ENCODE results near the gene CIROP.

Gene CIROP, protein sequence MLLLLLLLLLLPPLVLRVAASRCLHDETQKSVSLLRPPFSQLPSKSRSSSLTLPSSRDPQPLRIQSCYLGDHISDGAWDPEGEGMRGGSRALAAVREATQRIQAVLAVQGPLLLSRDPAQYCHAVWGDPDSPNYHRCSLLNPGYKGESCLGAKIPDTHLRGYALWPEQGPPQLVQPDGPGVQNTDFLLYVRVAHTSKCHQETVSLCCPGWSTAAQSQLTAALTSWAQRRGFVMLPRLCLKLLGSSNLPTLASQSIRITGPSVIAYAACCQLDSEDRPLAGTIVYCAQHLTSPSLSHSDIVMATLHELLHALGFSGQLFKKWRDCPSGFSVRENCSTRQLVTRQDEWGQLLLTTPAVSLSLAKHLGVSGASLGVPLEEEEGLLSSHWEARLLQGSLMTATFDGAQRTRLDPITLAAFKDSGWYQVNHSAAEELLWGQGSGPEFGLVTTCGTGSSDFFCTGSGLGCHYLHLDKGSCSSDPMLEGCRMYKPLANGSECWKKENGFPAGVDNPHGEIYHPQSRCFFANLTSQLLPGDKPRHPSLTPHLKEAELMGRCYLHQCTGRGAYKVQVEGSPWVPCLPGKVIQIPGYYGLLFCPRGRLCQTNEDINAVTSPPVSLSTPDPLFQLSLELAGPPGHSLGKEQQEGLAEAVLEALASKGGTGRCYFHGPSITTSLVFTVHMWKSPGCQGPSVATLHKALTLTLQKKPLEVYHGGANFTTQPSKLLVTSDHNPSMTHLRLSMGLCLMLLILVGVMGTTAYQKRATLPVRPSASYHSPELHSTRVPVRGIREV

DNA sequence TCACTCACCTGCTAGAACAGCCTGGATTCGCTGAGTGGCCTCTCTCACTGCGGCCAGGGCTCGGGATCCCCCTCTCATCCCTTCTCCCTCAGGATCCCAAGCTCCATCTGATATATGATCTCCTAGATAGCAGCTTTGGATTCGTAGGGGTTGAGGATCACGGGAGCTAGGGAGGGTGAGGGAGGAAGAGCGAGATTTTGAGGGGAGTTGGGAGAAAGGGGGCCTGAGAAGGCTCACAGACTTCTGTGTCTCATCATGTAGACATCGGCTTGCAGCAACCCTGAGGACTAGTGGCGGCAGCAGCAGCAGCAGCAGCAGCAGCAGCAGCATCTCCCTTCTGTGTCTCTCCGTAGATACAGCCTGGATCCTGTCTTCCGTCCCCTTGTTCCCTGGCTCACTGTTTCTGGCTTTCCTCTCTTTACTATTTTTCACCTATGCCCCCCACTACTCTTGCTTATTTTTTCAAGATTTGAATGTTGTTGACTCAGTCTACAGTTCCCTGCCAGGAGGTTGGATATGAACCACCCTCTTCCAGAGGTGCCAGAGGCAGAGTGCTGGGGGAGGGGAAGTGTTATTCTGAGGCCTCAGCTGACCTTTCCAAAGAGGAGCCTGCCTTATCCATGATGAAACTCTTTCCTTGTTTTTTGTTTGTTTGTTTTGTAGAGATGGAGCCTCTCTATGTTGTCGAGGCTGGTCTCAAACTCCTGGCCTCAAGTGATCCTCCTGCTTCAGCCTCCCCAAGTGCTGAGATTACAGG is at the start of gene CIROP:
Gene CIROP (minus strand): TSS at position 399 of the 757 bp plus-strand sequence. CDS start 69 bp downstream, at position 330.
- no peak for DNase-seq

DNA sequence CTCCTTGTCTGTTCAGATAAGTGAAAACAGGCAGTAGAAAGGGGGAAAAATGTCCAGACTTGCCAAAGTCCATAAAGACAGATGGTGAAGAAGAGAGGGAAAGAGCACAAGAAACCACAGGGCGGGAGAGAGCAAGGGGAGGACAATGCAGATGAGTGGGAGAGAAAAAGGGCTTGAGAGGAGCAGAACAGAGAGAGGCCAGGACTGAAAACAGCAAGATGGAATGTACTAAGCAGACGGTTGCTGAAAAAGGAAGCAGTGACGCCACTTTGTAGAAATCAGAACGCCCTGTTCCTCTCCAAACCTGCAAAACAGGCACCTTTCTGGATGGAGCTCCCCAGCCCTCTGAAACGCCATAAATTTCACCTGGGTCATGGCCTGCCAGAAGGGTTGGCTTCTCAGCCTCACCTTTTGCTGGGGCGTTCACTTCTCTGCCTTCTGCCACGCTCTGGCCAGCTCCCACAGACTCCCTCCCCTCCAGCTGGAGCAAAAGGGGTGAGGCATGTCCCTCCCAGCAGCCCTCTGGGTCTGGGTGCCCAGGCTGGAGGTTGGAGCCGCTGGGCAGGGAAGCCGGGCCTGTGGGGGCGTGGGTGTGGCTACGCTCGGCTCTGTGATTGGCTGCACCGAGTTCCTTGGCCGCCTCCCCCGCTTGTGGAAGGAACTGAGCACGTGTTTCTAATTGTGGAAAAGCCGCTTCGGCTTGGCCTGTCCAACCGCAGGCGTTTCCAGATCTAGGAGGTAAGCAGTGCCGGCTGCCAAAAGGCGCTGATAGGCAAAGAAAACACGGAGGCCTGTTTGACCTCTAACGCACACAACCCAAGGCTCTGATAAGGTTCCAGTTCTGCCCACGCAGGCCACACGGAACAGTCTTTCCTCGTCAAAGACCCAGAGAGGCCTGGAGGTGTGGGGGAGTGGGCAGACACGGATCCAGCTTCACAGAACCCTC is 49.3 kb upstream of the CIROP start:
- DNase-seq, result no peak

DNA sequence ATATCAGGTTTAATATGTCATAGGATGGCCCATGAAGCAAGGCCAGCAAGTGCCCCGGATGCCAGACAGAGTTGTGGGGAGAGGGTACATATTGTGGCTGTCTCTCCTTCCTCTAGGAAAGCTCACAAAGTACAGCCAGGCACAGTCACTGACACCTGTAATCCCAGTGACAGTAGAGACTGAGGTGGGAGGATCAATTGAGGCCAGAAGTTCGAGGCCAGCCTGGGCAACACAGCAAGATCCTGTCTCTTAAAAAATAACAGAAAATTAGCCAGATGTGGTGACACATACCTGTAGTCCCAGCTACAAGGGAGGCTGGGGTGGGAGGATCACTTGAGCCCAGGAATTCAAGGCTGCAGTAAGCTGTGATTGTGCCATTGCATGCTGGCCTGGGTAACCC is 46.6 kb upstream of the CIROP start:
- no peak for DNase-seq

DNA sequence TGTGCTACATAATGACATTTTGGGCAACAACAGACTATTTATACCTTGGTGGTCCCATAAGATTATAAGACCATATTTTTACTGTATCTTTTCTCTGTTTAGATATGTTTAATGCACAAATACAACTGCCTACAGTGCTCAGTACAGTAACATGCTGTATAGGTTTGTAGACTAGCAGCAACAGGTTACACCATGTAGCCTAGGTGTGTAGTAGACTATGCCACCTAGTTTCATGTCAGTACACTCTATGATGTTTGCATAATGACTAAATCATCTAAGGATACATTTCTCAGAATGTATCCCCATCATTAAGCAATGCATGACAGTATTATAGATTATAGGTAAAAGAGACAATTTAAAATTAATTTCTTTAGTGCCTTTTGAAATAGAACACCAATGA is 45.0 kb upstream of the CIROP start:
- DNase-seq, result no peak

DNA sequence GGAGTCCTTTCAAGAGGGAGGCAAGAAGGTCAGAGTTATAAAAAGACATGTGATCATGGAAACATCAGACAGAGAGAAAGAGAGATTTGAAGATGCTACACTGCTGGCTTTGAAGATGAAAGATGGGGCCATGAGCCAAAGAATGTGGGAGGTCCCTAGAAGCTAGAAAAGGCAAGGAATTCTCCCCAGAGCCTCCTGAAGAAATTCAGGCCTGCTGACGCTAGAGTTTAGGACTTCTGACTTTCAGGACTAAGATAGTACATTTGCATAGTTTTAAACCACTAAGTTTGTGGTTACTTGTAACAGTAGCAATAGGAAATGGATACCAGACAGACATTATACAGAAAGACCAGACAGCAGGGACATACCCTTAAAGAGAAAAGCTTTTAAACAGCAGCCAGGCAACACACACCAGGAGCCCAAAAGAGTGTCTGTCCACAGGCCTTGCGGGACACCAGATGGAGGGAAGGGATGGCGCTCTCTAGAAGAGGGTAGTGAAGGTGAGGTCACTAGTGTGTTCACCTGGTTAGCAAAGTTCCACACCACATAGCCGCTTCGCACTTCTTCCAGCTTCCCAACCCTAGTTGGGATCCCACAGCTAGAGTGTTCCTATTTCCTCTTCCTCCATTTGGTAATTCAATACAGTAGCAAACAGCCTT is 43.9 kb upstream of the CIROP start:
- DNase-seq, result no peak

DNA sequence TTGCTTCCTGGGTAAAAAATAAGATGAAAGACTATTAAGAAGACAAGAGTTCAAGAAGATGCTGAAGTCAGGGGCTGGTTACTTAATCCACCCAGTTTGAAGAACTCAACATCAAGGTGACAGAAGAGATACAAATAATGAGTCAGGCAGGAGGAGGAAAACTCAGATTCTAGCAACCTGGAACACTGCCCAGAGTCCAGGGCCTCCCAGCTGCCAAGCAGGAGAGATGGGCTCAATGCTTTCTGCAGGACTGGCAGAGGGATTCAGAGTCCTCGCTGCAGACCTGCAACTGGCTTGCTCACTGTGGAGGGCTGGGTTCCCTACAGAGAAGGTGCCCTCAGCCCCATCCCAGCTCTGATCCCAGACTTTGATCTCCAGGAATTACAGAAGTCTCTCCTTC is 42.9 kb upstream of the CIROP start:
- DNase-seq, result no peak

DNA sequence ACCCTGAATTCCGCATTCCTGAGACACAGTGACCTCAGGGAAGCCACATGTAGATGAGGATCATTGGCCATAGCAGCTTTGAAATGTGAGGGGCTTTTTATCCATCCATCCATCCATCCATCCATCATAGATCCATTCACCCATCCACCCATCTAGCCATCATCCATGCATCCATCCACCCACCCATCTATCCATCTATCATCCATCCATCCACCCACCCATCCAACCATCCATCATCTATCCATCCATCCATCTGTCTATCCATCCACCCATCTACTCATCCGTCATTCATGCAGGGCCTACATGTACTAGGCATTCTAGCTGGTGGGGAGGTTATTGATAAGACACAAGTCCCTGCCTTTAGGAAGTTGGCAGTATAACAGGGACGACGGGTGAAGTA is 42.2 kb upstream of the CIROP start:
- no peak for DNase-seq

DNA sequence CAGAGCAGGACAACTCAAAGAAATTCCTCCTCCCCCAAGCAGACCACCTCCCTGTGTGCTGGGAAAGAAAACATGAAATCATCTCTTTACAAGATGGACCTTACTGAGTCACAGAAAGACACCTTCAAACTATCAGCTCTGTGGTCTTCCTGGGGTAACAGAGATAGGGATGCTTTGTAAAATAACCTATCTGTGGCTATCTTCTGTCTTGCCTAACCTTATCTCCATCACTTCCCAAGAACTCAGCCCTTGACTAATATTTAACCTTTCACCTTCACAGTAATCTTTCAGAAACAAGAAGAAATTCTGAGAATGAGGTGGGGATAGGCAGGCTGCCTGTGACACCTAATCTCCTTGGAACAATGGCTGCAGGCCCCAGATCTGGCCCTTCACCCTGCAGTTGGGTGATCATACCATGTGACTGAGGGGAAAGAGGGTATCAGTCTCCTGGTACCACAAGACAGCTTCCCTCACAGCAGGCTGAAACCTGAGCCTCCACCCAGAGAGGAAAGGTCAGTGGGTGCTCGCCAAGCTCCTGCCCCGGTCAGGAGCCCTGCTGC is 41.6 kb upstream of the CIROP start:
- DNase-seq, result no peak

DNA sequence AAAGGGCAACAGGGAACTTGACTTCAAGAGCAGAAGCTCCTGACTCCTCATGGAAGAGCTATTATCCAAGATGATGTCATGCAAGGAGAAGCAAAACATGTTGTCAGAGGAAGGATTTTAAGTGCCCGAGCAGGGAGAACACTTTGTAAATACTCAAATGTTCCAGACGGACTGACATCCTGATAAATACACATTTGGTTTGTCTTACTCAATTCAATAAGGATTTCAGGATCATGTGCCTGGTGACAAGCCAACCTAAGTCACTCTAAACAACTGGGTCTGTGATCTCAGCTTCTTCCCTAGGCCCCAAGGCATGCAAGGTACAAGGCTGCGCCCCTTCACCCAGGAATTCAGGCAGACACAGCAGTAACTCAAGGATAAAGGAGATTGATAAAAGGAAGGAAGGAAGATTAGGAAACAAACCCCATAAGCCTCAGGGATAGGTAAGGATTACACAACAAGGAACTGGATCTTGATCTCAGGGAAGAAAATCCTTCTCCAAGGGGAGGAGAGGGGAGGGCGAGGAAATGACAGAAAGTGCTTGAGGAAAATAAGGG is 41.1 kb upstream of the CIROP start:
- DNase-seq, result no peak

DNA sequence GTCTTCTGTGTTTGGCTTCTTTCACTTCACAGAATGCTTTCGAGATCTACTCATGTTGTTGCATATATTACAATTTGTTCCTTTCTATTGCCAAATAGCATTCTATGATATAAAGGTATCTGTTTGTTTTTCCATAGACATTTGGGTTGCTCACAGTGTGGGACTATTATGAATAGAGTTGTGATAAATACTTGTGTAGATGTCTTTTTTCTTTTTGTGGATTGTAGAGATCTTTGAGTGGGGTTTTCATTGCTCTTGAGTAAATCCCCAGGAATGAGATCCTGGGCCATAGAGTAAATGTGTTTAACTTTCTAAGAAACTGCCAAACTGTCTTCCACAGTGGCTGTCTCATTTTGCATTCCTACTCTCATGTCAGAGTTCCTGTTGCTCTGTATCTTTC is 39.1 kb upstream of the CIROP start:
- DNase-seq, result no peak

DNA sequence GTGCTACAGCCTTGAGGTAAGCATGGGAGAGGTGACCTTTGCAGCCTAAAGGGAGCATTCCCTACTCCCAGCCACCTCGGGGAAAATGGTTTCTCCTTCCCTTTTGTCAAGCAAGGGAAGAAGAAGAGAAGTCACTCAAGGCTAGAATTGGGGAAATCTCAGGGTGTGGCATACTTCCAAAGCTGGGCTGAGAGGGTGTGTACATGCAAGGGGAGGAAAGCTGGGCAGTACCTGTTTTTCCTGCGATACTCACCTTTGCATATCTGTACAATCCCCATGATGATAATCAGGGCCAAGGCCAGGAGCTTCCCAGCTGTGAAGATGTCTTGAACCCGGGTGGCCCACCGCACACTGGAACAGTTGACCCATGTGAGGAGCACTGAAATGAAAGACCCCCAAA is 38.0 kb upstream of the CIROP start:
- DNase-seq, result no peak

DNA sequence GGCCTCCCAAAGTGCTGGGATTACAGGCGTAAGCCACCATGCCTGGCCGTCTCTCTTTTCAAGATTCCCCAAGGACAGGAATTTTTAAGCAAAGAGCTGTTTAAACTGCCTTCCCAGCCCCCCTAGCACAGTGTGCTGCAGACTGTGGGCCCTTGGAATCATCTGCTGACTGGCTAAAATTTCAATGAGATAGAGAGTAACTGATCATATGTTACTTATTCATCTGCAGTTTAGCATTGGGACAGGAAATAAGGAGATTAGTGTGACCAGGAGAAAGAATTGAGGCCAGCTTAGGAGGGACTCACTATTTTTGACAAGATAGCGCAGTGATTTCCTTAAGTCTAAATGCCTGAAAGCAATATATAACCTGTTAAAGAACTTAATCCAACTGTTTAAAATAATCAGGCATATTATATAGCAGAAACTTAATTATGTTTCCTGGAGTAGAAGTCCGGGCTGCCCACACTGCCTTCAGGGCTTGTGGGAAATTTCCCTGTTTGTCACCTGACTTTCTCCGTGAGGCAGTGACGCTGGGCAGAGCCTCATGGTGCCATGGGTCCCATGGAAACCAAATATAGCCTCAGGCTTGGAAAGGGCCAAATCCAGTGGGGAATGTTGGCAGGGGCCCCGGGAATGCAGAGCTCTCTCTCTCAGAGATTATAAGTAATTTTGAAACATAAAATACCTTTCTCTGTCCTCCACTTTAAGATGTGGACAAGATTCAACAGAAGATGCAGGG is 37.1 kb upstream of the CIROP start:
- DNase-seq, result no peak

DNA sequence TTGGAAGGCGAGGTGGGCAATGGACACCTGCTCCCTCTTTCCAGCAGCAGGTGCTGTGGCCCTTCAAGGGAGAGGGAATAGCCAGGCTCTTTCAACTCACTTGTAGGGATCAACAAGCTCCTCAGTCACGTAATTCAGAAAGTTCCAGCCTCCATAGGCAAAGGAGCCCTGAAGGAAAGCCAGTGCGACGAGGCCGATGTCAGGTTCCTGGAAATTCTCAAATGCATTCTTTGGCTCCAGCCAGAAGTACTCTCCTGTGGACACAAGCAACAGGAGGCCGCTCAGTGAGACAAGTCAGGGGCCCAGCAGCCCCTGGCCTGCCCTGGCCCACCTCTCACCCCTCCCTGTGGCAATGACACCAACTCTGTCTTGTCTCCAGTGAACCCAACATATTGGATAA is 35.6 kb upstream of the CIROP start:
- DNase-seq, result no peak

DNA sequence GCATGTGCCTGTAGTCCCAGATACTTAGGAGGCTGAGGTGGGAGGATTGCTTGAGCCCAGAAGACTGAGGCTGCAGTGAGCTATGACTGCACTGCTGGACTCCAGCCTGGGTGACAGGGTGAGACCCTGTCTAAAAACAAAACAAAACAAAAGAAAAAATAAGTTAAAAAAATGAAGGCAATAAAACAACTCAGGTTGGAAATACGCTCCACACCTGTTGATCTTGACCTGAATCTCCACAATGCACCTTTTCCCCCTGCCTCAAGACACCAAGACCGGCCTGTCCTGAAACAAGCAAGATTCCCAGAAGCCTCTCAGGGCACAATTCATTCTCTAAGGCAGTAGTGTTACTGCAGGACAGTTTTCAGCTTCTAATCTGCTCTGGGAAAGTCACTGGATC is 35.1 kb upstream of the CIROP start:
- no peak for DNase-seq

DNA sequence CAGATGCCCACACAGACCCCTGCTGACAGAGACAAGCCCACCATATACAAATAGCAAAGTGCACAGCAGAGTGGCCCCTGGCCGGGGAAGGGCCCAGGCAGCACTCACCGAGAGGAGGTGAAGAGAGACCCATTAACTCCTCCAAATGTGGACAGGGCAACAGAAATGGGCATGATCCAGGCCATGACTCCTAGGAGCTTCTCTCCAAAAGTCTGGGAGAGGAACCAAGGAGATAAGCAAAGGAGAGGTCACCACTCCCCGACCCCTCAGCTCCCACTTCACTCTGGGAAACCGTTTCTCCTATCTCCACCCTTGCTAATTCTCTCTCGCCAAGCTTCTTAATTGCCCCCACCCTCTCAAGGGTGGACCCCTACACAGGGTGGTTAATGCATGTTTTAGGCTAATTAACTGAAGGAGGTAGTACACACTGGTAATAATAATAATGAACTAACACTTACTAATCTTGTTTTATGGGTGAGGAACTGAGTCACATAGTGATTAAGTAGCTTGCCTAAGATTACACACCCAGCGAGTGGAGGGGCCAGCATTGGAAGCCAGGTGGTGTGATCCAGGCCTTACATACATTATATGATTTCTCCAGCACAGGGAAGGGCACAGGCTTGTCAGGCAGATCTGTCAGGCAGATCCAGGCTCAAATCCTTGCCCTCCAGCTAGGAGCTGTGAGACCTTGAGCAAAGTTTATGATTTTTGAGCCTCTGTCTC is 33.2 kb upstream of the CIROP start:
- no peak for DNase-seq

DNA sequence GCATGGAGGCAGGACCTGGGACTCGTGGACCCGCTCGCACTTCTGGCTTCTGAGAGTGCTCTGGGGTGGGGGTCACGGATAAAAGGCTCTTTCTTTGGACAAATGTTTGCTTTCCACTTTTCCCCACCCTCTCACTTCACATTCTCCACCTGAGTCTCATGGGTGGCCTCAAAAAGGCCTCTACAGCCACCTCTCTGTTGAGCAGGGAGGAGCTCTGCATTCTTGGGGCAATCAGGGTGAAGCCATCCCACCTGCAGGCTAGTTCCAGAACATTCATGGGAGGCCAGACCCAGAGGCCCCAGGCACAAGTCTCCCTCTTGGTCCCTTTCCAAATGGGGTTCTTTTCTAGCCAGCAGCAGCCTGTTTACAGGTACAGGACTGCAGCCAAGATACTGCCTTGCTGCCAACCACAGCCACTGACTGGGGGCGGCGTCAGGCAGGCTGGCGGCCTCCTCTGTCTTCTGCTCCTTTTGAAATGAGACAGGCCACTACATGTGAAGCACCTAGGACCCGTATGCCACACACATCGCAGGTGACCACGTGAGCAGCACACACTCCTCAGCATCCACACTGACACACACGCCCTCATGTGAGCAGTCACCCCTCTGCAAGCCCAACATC is 32.5 kb upstream of the CIROP start:
- DNase-seq, result no peak

DNA sequence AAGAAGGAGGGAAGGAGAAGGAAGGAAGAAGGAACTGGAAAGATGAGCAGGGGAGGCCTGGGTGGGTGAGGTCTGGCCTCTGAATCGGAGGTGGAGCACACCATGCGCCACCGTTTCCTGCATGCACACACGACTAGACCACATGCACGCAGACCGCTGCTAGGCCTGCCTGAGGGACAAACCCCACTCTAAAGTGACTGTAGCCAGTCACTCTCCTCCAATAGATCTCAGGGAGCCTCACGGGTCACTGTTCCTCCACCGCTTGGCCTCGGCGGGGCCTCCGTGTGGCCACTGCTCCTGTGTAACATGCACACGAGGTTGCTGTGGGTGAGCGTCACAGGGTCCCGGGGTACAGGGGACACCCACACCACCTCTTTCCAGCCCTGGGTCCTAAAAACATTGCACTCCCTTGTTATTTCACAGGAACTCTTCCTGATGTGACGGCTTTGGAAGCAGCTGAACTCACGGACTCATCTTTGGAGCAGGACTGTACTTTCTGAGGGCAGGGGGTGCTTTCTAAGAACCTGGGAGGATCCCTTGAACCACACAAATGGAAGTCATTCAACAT is 31.9 kb upstream of the CIROP start:
- DNase-seq, result no peak

DNA sequence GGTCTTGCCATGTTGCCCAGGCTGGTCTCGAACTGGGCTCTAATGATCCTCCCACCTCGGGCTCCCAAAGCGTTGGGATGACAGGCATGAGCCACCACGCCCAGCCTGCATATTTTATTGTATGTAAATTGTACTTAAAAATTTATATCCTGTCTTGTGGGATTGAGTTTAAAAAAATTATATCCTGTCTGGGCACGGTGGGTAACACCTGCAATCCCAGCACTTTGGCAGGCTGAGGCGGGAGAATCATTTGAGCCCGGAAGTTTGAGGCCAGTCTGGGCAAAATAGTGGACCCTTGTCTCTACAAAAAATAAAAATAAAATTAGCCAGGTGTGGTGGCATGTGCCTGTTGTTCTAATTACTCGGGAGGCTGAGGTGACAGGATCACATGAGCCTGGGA is 28.2 kb upstream of the CIROP start:
- DNase-seq, result no peak

DNA sequence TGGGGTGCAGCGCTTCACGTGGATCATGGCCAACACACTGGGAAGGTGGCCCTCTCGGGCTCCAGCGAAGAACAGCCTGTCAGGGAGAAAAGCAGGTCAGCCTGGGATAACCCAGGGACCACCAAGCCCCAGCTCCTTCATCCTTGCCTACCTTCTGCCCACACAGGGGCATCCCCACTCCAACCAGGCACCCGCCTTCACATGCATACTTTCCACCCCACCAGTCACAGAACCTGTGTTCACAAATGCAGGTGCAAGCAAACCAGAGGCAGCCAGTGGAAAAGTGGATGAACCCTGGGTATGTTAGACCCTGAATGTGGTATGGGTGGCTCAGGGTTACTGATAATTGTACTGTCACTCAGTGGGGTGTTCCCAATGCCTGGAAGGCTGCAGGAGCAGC is 26.7 kb upstream of the CIROP start:
- DNase-seq, result no peak

Data from NCI-H1436 (cell line).